Breast epithelium (tissue), 4 donors: ENCODE results near the gene DYNC1I2. TPM values are rescaled to one million over a fixed set of nuclear protein-coding genes. Genes with fewer than 3 reads are reported as not detected.

ENCODE experiments used
- DNase-seq, 2 donors: peaks; one replicate each; pipeline ENCODE4 v3.0.0-alpha.2; 2019; ENCODE audit warnings: low spot score in 2 of 2
- H3K27ac ChIP-seq, 2 donors: fragments of 200-600 bp; sonication (generic) in 1 of 2; one replicate each; pipeline ENCODE4 v1.5.1; 2016 to 2019; ENCODE audit warnings: mild to moderate bottlenecking in 1 of 2
- H3K27me3 ChIP-seq, 2 donors: fragments of 200-600 bp; sonication (generic) in 1 of 2; one replicate each; pipeline versions ENCODE4 v1.5.1 to v1.6.0; 2017 to 2019; ENCODE audit warnings: control low read depth in 1 of 2, mild to moderate bottlenecking in 1 of 2
- H3K36me3 ChIP-seq: fragments of 200-600 bp; one replicate; pipeline ENCODE4 v1.5.1; 2019
- H3K4me1 ChIP-seq, 2 donors: fragments of 200-600 bp; sonication (generic); one replicate each; pipeline ENCODE4 v1.5.1; 2016 to 2019; ENCODE audit warnings: control low read depth in 1 of 2
- H3K4me3 ChIP-seq, 3 donors: fragments of 200-600 bp; sonication (generic); 1 replicate in 2 of 3; 2 replicates in 1 of 3; pipeline ENCODE4 v1.5.1; 2016 to 2019; ENCODE audit warnings: mild to moderate bottlenecking in 3 of 3, moderate library complexity in 2 of 3
- H3K9me3 ChIP-seq, 2 donors: fragments of 200-600 bp; sonication (generic) in 1 of 2; one replicate each; pipeline ENCODE4 v1.5.1; 2016 to 2019; ENCODE audit warnings: control low read depth in 1 of 2
- POLR2A ChIP-seq: fragments of 450-650 bp; IDR thresholded peaks from one replicate; pipeline ENCODE4 v1.6.1; 2016; ENCODE audit warnings: antibody characterized with exemption, mild to moderate bottlenecking, moderate library complexity
- POLR2AphosphoS5 ChIP-seq, 3 donors: sonication (generic); formaldehyde crosslinking; IDR thresholded peaks; one replicate each; pipeline ENCODE4 v1.6.1; 2017; ENCODE audit warnings: antibody characterized with exemption in 3 of 3
- intact Hi-C: fragments of 100-400 bp; cut with DNase I; formaldehyde crosslinking; loops from one replicate; pipeline ENCODE4 v1.15.1; 2023; ENCODE audit warnings: low total_unique reads
- total RNA-seq, 3 donors: library from RNA; depleted of rRNA; stranded (reverse); fragments of >200 nt; gene quantifications; one replicate each; pipeline ENCODE4 v1.1.0, GENCODE V29; 2016
- TF ChIP-seq, protein P1 (sequence below), 3 donors: fragments of 450-650 bp; IDR thresholded peaks; one replicate each; pipeline ENCODE4 v1.5.1; 2016 to 2017; ENCODE audit warnings: antibody characterized with exemption in 3 of 3, mild to moderate bottlenecking in 3 of 3, moderate library complexity in 3 of 3

Gene DYNC1I2
- total RNA-seq, 3 donors from 2014 or later, result 98.9 to 126 (median 125) TPM

DNA sequence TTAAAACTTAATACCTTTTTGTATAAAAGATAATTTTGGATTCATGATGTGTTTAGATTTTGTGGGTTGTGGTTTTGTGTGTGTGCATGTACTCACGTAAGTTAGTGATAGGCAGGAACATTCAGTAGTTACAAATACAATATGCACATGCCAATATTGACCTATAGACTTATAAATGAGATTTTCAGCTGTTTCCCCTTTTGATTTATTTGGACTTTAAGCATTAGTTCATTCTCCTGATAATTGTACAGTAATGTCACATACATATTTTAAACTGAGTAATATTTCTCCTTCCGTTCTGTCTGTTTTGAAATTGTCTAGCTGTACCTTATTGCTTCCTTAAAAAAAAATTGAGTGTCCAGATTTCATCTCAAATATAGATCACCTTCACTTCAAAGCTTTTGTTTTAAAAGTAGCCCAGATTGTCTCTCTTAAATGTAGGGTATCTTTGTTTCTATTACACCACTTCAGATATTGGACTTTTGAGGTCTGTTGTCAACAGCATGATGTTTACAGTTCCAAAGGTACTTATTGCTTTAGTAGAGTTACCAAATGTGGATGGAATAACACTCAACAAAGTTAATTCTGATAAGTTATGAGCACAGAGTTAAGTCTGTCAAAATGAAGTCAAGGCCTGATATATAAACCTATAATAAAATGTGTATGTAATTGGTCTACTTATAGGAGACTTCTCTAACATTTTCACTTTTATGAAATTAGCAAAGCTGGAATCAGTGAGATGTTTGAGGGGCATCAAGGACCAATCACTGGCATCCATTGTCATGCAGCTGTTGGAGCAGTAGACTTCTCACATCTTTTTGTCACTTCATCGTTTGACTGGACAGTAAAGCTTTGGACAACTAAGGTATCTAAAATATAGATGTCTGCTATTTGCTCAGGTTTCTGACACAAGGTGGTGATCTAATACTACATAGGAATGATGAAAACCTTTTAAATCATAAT, 42.0 kb downstream of the DYNC1I2 start:
- intact Hi-C loops, result no loop called here
- H3K27me3 ChIP-seq, result no peaks in the 10 kb centered on the region
- TF ChIP-seq POLR2AphosphoS5 (IDR thresholded peaks at IDR 0.05) (no peak), POLR2A (no peak)
- TF ChIP-seq, protein P1, sequence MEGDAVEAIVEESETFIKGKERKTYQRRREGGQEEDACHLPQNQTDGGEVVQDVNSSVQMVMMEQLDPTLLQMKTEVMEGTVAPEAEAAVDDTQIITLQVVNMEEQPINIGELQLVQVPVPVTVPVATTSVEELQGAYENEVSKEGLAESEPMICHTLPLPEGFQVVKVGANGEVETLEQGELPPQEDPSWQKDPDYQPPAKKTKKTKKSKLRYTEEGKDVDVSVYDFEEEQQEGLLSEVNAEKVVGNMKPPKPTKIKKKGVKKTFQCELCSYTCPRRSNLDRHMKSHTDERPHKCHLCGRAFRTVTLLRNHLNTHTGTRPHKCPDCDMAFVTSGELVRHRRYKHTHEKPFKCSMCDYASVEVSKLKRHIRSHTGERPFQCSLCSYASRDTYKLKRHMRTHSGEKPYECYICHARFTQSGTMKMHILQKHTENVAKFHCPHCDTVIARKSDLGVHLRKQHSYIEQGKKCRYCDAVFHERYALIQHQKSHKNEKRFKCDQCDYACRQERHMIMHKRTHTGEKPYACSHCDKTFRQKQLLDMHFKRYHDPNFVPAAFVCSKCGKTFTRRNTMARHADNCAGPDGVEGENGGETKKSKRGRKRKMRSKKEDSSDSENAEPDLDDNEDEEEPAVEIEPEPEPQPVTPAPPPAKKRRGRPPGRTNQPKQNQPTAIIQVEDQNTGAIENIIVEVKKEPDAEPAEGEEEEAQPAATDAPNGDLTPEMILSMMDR (IDR thresholded peaks at IDR 0.05), result no peak
- H3K27ac ChIP-seq, result no peak overlapping the region
- H3K4me3 ChIP-seq, result no peak overlapping the region
- H3K4me1 ChIP-seq, result no peaks in the 10 kb centered on the region
- no peaks in the 10 kb centered on the region for H3K9me3 ChIP-seq
- no peak for DNase-seq
- peaks cover 3% of the 10 kb centered on the region for H3K36me3 ChIP-seq

DNA sequence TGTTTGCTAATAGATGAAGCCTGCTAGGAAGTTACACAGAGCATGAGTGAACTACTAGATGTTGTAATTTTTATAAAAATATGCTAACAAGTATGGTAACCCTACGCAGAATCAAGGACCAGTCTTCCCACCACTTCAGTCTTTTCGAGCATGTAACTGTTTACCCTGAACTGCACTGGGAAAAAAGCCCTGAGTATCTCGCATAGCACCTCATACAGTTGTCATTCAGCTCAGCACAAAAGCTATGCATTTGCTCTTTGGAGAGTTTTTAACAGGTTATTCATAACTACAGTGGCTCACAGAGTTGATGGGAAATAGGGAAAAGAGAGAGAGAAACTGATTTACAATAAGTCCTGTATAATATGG, 42.7 kb downstream of the DYNC1I2 start:
- H3K4me1 ChIP-seq, result no peaks in the 10 kb centered on the region
- no peak for DNase-seq
- H3K27ac ChIP-seq, result no peak overlapping the region
- intact Hi-C loops, result no loop called here
- H3K4me3 ChIP-seq, result no peak overlapping the region
- peaks cover 3% of the 10 kb centered on the region for H3K36me3 ChIP-seq
- no peaks in the 10 kb centered on the region for H3K9me3 ChIP-seq
- no peaks in the 10 kb centered on the region for H3K27me3 ChIP-seq
- no peak for TF ChIP-seq POLR2AphosphoS5 (IDR thresholded peaks at IDR 0.05)
- TF ChIP-seq, protein P1 (IDR thresholded peaks at IDR 0.05), result no peak
- TF ChIP-seq POLR2A, result no peak

DNA sequence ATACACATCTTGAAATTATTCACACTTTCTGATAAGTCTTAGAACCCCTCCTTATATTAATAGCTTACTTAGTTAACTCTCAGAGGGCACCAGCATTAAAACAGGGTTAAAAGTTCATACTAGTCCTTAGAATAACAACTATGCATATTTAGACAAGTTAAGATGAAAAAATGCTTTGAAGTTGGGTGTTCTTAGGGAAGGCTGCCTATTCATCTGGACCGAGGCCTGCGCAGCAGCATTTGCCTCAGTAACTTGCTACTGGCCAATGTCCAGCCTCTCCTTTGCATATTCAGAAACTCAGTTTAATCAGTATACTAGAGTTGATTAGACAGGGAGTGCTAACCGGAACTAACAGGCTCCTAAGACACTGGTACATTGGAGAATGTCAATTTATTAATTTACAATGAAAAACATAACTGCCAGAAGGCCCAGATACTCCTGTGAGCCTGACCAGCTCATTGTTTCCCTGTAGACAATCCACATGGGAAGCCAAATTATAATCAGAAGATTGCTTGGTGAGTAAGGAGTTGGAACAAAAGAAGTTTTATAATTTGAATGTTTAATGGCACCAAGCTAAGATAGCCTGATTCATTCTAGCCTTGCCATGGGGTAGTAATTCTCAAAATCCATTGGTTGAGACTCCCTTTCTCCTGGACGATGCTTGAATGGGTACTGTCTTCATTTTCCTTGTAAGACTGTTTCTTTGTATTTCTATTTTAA, 48.9 kb downstream of the DYNC1I2 start:
- no peak overlapping the region for H3K27ac ChIP-seq
- intact Hi-C loops, result no loop called here
- H3K27me3 ChIP-seq, result no peaks in the 10 kb centered on the region
- H3K4me1 ChIP-seq, result no peaks in the 10 kb centered on the region
- H3K4me3 ChIP-seq, result no peak overlapping the region
- H3K9me3 ChIP-seq, result no peaks in the 10 kb centered on the region
- no peaks in the 10 kb centered on the region for H3K36me3 ChIP-seq
- DNase-seq, result no peak
- no peak for TF ChIP-seq POLR2A
- TF ChIP-seq, protein P1 (IDR thresholded peaks at IDR 0.05), result no peak
- TF ChIP-seq POLR2AphosphoS5 (IDR thresholded peaks at IDR 0.05), result no peak

DNA sequence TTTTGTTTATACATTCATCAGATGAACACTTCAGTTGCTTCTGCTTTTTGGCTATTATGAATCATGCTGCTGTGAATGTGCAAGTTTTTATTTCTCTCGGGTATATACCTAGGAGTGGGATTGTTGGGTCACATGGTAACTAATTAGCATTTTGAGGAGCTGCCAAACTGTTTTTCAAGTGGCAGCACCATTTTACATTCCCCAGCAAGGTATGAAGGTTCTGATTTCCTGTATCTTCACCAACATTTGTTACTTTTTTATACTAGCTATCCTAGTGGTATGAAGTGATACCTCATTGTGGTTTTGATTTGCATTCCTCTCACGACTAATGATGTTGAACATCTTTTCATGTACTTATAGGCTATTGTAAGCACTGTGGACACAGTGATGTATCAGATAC, 53.9 kb downstream of the DYNC1I2 start:
- Histone ChIP-seq H3K4me1 (no peaks in the 10 kb centered on the region), H3K27me3 (no peaks in the 10 kb centered on the region), H3K4me3 (no peak overlapping the region), H3K9me3 (no peaks in the 10 kb centered on the region), H3K27ac (no peak overlapping the region), H3K36me3 (no peaks in the 10 kb centered on the region)
- DNase-seq, result no peak
- TF ChIP-seq, protein P1 (IDR thresholded peaks at IDR 0.05), result no peak
- TF ChIP-seq POLR2AphosphoS5 (IDR thresholded peaks at IDR 0.05) (no peak), POLR2A (no peak)
- intact Hi-C loops, result no loop called here

DNA sequence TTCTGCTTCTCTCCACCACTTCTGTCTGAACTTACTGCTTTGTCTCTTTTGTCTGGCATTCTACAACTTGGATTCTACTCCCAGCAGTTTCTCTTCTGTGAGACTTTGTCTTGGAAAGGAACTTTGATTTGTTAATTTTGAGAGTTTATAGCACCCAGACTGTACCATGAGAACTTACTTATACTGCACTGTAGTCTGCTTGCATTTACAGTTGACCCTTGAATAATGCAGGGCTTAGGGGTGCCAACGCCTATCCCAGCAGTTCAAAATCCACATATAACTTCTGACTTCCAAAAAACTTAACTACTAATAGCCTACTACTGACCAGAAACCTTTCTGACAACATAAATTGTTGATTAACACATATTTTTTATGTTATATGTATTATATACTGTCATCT, 55.5 kb downstream of the DYNC1I2 start:
- Histone ChIP-seq H3K4me3 (no peak overlapping the region), H3K4me1 (no peaks in the 10 kb centered on the region), H3K9me3 (no peaks in the 10 kb centered on the region), H3K27ac (no peak overlapping the region), H3K36me3 (no peaks in the 10 kb centered on the region), H3K27me3 (no peaks in the 10 kb centered on the region)
- no peak for DNase-seq
- intact Hi-C loops, result no loop called here
- no peak for TF ChIP-seq POLR2AphosphoS5 (IDR thresholded peaks at IDR 0.05)
- TF ChIP-seq, protein P1 (IDR thresholded peaks at IDR 0.05), result no peak
- TF ChIP-seq POLR2A, result no peak
